Skeletal muscle satellite cell (primary cell): Measurements from ENCODE around the gene HOTAIR.

ENCODE experiments used
- H3K27me3 ChIP-seq: 2 replicates; pipeline ENCODE4 v1.7.0; 2013; ENCODE audit warnings: low read length; ENCODE audit not compliant: control insufficient read depth, insufficient read depth
- H3K36me3 ChIP-seq: 2 replicates; pipeline ENCODE4 v1.7.0; 2013; ENCODE audit warnings: mild to moderate bottlenecking, control low read depth, low read length; ENCODE audit not compliant: insufficient read depth
- H3K4me1 ChIP-seq: 2 replicates; pipeline ENCODE4 v1.7.0; 2013; ENCODE audit warnings: low read length; ENCODE audit not compliant: control insufficient read depth, insufficient read depth
- H3K4me2 ChIP-seq: 2 replicates; pipeline ENCODE4 v1.7.0; 2013; ENCODE audit warnings: mild to moderate bottlenecking, low read length
- H3K4me3 ChIP-seq: 2 replicates; pipeline ENCODE4 v1.7.0; 2013; ENCODE audit warnings: low read length
- H3K9ac ChIP-seq: 2 replicates; pipeline ENCODE4 v1.7.0; 2013; ENCODE audit warnings: mild to moderate bottlenecking, low read depth, low read length, moderate library complexity
- H3K9me3 ChIP-seq: replicated peaks from 2 replicates; pipeline ENCODE4 v1.7.0; 2013; ENCODE audit warnings: mild to moderate bottlenecking, control low read depth, low read length

The HOTAIR gene

GRCh38 chr12:54002278-54002914, 27.6 kb upstream of the HOTAIR start:
- Histone ChIP-seq H3K36me3 (peaks cover 20% of the 10 kb centered on the region), H3K9ac (peak overlapping the region; percentile 99), H3K4me3 (peak overlapping the region; percentile 85), H3K9me3 (no peaks in the 10 kb centered on the region), H3K4me1 (peaks cover 75% of the 10 kb centered on the region), H3K4me2 (peak overlapping the region; percentile 100), H3K27me3 (no peaks in the 10 kb centered on the region)

- Histone ChIP-seq H3K4me2 (peak overlapping the region; percentile 100), H3K9ac (peak overlapping the region; percentile 99), H3K4me3 (peak overlapping the region; percentile 85), H3K27me3 (no peaks in the 10 kb centered on the region), H3K9me3 (no peaks in the 10 kb centered on the region), H3K36me3 (peaks cover 20% of the 10 kb centered on the region), H3K4me1 (peaks cover 75% of the 10 kb centered on the region)
Observed at GRCh38 chr12:54001283-54002187, 26.8 kb upstream of the HOTAIR start.

GRCh38 chr12:54000116-54001114, 25.7 kb upstream of the HOTAIR start, which contains the start of gene HOXC9:
Gene HOXC9, plus strand, starts transcription at chr12:54000161. Its CDS starts 28 bp downstream, at chr12:54000189.
- H3K9ac ChIP-seq: peak within 1 kb of the TSS; percentile 99
- H3K36me3 ChIP-seq: peaks cover 20% of the 10 kb centered on the region
- peaks cover 69% of the 10 kb centered on the region for H3K4me1 ChIP-seq
- peak within 1 kb of the TSS; percentile 100 for H3K4me2 ChIP-seq
- H3K27me3 ChIP-seq: no peaks in the 10 kb centered on the region
- peak within 1 kb of the TSS; percentile 85 for H3K4me3 ChIP-seq
- H3K9me3 ChIP-seq: no peaks in the 10 kb centered on the region

- H3K4me3 ChIP-seq: peak overlapping the region; percentile 85
- peak overlapping the region; percentile 100 for H3K4me2 ChIP-seq
- no peaks in the 10 kb centered on the region for H3K9me3 ChIP-seq
- H3K9ac ChIP-seq: peak overlapping the region; percentile 99
- peaks cover 62% of the 10 kb centered on the region for H3K4me1 ChIP-seq
- H3K27me3 ChIP-seq: no peaks in the 10 kb centered on the region
- peaks cover 13% of the 10 kb centered on the region for H3K36me3 ChIP-seq
Observed at GRCh38 chr12:53999559-54000115, 24.9 kb upstream of the HOTAIR start.

- peak overlapping the region; percentile 99 for H3K9ac ChIP-seq
- H3K9me3 ChIP-seq: no peaks in the 10 kb centered on the region
- H3K4me1 ChIP-seq: peaks cover 54% of the 10 kb centered on the region
- peak overlapping the region; percentile 100 for H3K4me2 ChIP-seq
- H3K4me3 ChIP-seq: peak overlapping the region; percentile 85
- no peaks in the 10 kb centered on the region for H3K27me3 ChIP-seq
- peaks cover 8% of the 10 kb centered on the region for H3K36me3 ChIP-seq
Observed at GRCh38 chr12:53998900-53999236, 24.1 kb upstream of the HOTAIR start.

GRCh38 chr12:53998110-53998899, 23.6 kb upstream of the HOTAIR start:
- Histone ChIP-seq H3K4me1 (peaks cover 52% of the 10 kb centered on the region), H3K9me3 (no peaks in the 10 kb centered on the region), H3K4me2 (peak overlapping the region; percentile 100), H3K27me3 (no peaks in the 10 kb centered on the region), H3K4me3 (peak overlapping the region; percentile 85), H3K36me3 (peaks cover 8% of the 10 kb centered on the region), H3K9ac (peak overlapping the region; percentile 99)

- H3K4me3 ChIP-seq: peak overlapping the region; percentile 85
- H3K27me3 ChIP-seq: no peaks in the 10 kb centered on the region
- peaks cover 53% of the 10 kb centered on the region for H3K4me1 ChIP-seq
- H3K36me3 ChIP-seq: peaks cover 2% of the 10 kb centered on the region
- peak overlapping the region; percentile 99 for H3K9ac ChIP-seq
- peak overlapping the region; percentile 100 for H3K4me2 ChIP-seq
- H3K9me3 ChIP-seq: no peaks in the 10 kb centered on the region
Observed at GRCh38 chr12:53997204-53998109, 22.7 kb upstream of the HOTAIR start.

- Histone ChIP-seq H3K4me3 (peak overlapping the region; percentile 85), H3K9me3 (no peaks in the 10 kb centered on the region), H3K4me1 (peaks cover 53% of the 10 kb centered on the region), H3K9ac (peak overlapping the region; percentile 99), H3K36me3 (no peaks in the 10 kb centered on the region), H3K4me2 (peak overlapping the region; percentile 100), H3K27me3 (no peaks in the 10 kb centered on the region)
Observed at GRCh38 chr12:53996240-53997203, 21.8 kb upstream of the HOTAIR start.
